Measurements from ENCODE around the gene HDHD2. TPM values are rescaled to one million over a fixed set of nuclear protein-coding genes. Genes with fewer than 3 reads are reported as not detected.
A peak's percentile ranks its signal among the peaks of the same experiment; 100 is the strongest.
"Not testable (repeated sequence)": the region's sequence is repeated elsewhere in the genome, so short reads cannot be mapped to it uniquely, and the experiment has no call there.

HDHD2 gene
- total RNA-seq, 1 donor from 2014 or later, result 32.2 TPM

DNA sequence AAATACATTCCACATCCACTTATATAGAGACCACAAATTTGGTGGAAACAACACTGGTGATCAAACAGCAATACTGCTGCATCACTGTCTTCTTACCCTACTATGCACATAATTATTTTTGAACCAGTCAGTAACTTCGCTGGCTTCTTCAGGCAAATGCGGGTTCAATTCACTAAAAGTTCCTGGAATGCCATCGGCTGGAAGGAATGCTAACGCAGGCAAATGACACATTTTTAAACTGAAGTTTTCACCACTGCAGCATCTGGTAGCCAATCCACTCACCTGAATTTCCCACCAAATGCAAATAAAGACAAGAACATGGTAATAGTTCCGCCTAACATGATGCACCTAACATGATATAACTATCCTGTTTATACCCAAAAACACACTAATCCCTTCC, 10.0 kb upstream of the HDHD2 start:
- H3K27me3 Mint-ChIP-seq (ENCODE audit: unreplicated experiment), result no peaks in the 10 kb centered on the region
- DNase-seq (ENCODE audit: extremely low spot score, unreplicated experiment), result no peak
- H3K4me3 Mint-ChIP-seq (ENCODE audit: unreplicated experiment), result no peak overlapping the region
- TF ChIP-seq, protein P1, sequence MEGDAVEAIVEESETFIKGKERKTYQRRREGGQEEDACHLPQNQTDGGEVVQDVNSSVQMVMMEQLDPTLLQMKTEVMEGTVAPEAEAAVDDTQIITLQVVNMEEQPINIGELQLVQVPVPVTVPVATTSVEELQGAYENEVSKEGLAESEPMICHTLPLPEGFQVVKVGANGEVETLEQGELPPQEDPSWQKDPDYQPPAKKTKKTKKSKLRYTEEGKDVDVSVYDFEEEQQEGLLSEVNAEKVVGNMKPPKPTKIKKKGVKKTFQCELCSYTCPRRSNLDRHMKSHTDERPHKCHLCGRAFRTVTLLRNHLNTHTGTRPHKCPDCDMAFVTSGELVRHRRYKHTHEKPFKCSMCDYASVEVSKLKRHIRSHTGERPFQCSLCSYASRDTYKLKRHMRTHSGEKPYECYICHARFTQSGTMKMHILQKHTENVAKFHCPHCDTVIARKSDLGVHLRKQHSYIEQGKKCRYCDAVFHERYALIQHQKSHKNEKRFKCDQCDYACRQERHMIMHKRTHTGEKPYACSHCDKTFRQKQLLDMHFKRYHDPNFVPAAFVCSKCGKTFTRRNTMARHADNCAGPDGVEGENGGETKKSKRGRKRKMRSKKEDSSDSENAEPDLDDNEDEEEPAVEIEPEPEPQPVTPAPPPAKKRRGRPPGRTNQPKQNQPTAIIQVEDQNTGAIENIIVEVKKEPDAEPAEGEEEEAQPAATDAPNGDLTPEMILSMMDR (IDR thresholded peaks at IDR 0.05), result no peak
- peaks cover 11% of the 10 kb centered on the region for H3K36me3 Mint-ChIP-seq (ENCODE audit: unreplicated experiment)
- H3K4me1 Mint-ChIP-seq (ENCODE audit: unreplicated experiment), result peaks cover 14% of the 10 kb centered on the region
- H3K9me3 Mint-ChIP-seq (ENCODE audit: unreplicated experiment), result no peaks in the 10 kb centered on the region
- no peak overlapping the region for H3K27ac Mint-ChIP-seq (ENCODE audit: unreplicated experiment)

- not testable (repeated sequence) for H3K9me3 Mint-ChIP-seq (ENCODE audit: unreplicated experiment); H3K4me3 Mint-ChIP-seq (ENCODE audit: unreplicated experiment); H3K27ac Mint-ChIP-seq (ENCODE audit: unreplicated experiment); H3K27me3 Mint-ChIP-seq (ENCODE audit: unreplicated experiment); H3K4me1 Mint-ChIP-seq (ENCODE audit: unreplicated experiment); DNase-seq (ENCODE audit: extremely low spot score, unreplicated experiment)
- peaks cover 25% of the 10 kb centered on the region for H3K36me3 Mint-ChIP-seq (ENCODE audit: unreplicated experiment)
Measured at GRCh38 chr18:47158404-47158803, 8.1 kb upstream of the HDHD2 start.

- peak overlapping the region; percentile 90 for H3K4me3 Mint-ChIP-seq (ENCODE audit: unreplicated experiment)
- peaks cover 23% of the 10 kb centered on the region for H3K36me3 Mint-ChIP-seq (ENCODE audit: unreplicated experiment)
- no peaks in the 10 kb centered on the region for H3K27me3 Mint-ChIP-seq (ENCODE audit: unreplicated experiment)
- no peaks in the 10 kb centered on the region for H3K9me3 Mint-ChIP-seq (ENCODE audit: unreplicated experiment)
- peak overlapping the region; percentile 93 for H3K27ac Mint-ChIP-seq (ENCODE audit: unreplicated experiment)
- TF ChIP-seq, protein P1 (IDR thresholded peaks at IDR 0.05), result no peak
- DNase-seq (ENCODE audit: extremely low spot score, unreplicated experiment), result no peak
- H3K4me1 Mint-ChIP-seq (ENCODE audit: unreplicated experiment), result peaks cover 27% of the 10 kb centered on the region
Measured at GRCh38 chr18:47151439-47151838, 1.1 kb upstream of the HDHD2 start.

DNA sequence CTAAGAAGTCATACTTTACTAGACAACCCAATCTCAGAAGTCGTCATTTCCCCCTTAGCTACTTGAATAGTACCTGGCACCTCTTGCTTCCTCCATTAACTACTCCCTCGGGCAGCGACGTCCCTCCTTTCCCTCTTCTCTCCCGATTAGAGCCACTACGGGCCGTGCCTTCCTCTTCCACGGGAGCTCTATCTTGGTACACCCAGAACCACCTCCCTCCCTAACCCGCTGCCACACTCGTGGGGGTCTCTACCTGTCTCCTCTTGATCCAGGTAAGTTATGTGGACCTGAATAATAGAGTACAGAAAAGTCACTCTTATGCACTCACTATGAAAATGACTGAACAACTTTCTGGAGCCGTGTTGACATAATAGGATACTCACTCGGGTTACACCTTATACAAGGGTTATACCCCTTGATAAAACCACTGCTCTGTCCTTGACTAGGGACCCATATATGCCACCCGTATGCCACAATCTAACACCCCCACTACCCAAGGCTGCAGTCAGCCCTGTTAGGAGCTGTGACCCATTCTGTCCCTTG, 595 bp upstream of the HDHD2 start:
- no peaks in the 10 kb centered on the region for H3K27me3 Mint-ChIP-seq (ENCODE audit: unreplicated experiment)
- H3K4me1 Mint-ChIP-seq (ENCODE audit: unreplicated experiment), result peaks cover 27% of the 10 kb centered on the region
- peak overlapping the region; percentile 90 for H3K4me3 Mint-ChIP-seq (ENCODE audit: unreplicated experiment)
- peak overlapping the region; percentile 93 for H3K27ac Mint-ChIP-seq (ENCODE audit: unreplicated experiment)
- DNase-seq (ENCODE audit: extremely low spot score, unreplicated experiment), result no peak
- no peaks in the 10 kb centered on the region for H3K9me3 Mint-ChIP-seq (ENCODE audit: unreplicated experiment)
- TF ChIP-seq, protein P1 (IDR thresholded peaks at IDR 0.05), result no peak
- H3K36me3 Mint-ChIP-seq (ENCODE audit: unreplicated experiment), result peaks cover 18% of the 10 kb centered on the region

- Mint-ChIP-seq H3K4me1 (ENCODE audit: unreplicated experiment) (peaks cover 27% of the 10 kb centered on the region), H3K4me3 (ENCODE audit: unreplicated experiment) (peak overlapping the region; percentile 90), H3K27ac (ENCODE audit: unreplicated experiment) (peak overlapping the region; percentile 93), H3K9me3 (ENCODE audit: unreplicated experiment) (no peaks in the 10 kb centered on the region), H3K36me3 (ENCODE audit: unreplicated experiment) (peaks cover 8% of the 10 kb centered on the region), H3K27me3 (ENCODE audit: unreplicated experiment) (no peaks in the 10 kb centered on the region)
- no peak for DNase-seq (ENCODE audit: extremely low spot score, unreplicated experiment)
- TF ChIP-seq, protein P1 (IDR thresholded peaks at IDR 0.05), result no peak
Measured at GRCh38 chr18:47149457-47150028, 757 bp downstream of the HDHD2 start.
